DND-41 (cell line): ENCODE results near the gene RNLS.

Experiments used
- CTCF ChIP-seq: IDR thresholded peaks from 2 replicates; pipeline ENCODE4 v1.5.1; 2012; ENCODE audit warnings: borderline replicate concordance, low read length, moderate library complexity, mild to moderate bottlenecking; ENCODE audit not compliant: poor library complexity, severe bottlenecking; ENCODE audit errors: extremely low read depth
- EZH2 ChIP-seq: IDR thresholded peaks from 3 replicates; pipeline ENCODE4 v1.6.1; 2012; ENCODE audit warnings: borderline replicate concordance, low read depth, mild to moderate bottlenecking, moderate library complexity, low read length, inconsistent platforms; ENCODE audit not compliant: severe bottlenecking

GRCh38 chr10:88297103-88297502 is 286.0 kb downstream of the RNLS start:
- no peak for TF ChIP-seq CTCF
- no peak for TF ChIP-seq EZH2
